HG03060 (cell line): ENCODE measurements around the gene WWTR1.

ENCODE experiments used
- ATAC-seq: cut with Tn5 transposase; IDR thresholded peaks from one replicate; pipeline ENCODE4 v1.9.1; 2021; ENCODE audit warnings: low read depth, moderate number of reproducible peaks; ENCODE audit not compliant: unreplicated experiment

The WWTR1 gene

DNA sequence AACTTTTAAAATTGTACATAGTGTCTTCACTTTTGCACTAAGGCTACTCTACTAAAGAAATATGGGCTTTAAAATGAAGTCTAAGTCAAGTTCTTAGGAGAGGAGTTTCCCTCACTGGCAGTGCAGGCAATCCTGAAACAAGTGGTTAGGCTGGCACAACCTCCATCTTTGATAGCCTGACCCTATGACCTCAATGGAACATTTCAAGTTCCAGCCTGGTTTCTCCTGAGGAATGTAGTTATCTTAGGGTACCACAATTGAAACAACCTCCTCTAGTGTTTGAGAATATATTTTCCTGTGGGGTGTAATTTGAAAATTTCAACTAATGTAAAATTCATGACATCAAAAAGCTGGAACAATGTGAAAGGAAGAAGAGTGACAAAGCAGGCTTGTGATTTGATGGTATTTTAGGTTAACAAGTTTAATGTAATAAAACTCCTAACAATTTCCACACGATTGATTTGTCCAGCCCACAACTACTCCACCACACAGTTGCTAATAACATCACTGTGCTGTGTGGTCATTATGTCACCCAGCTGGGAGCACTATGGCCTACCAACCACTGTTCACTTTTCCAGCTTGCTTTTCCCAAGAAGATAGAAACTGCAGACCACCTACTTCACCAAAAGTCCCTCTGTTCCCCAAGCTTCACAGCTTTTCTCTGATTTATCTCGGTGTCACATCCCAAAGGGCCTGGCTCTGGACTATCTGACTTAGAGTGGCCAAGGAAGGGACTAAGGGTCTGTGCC, 1.8 kb downstream of the WWTR1 start:
- no peak for ATAC-seq

DNA sequence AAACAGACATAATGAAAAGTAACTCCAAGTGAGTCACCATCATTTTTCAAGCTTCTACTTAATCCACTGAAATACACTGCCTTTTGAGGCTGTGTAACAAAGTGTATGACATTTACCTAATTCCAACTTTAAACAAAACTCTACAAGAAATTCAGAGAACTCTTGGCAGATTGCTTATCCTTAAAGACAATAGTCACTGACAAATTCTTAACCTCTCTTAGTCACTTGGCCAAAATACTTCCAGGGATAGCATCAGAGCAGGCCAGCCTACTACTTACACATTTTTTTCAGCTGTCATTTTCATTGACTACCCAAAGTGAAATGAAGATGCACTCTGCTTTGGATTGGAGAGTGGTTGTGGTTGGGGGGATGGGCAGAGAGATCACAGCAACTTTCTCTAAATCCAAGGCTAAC, 3.6 kb downstream of the WWTR1 start:
- ATAC-seq, result no peak

DNA sequence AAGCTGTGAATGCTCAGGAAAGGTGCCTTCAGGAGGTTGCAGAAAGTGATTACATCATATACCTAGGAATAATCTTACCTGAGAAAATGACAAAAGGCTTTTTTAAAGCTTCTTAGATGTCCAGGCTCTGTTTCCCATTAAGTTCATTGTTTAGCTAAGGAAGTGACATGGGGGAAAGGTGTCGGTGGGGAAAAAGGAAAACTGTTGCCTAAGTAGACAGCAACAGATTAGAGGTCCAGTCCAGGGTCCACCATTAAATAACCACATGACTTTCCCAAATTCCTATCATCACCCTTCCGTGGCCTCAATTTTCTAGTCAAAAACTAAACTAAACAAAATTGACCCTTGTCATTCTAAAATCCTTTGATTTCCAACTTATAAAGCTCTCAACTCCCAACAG, 4.3 kb downstream of the WWTR1 start:
- no peak for ATAC-seq

DNA sequence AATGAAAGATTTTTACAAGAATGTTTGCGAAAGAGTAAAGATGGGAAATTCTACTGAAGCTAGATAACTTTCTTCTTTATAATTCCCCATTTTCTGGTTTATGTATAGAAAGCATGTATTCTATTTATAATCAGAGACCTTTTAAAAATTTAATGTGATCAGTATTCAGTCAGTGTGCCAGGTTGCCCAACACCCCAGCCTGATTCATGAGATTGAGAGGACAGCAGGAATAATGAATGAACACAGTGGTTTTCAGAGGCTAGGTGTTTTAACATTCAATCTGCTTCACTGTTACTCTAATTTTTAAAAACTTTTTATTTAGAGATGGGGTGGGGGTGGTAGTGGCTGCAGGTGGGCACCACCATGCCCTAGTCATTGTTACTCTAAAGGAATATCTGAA, 4.7 kb downstream of the WWTR1 start:
- ATAC-seq, result no peak

DNA sequence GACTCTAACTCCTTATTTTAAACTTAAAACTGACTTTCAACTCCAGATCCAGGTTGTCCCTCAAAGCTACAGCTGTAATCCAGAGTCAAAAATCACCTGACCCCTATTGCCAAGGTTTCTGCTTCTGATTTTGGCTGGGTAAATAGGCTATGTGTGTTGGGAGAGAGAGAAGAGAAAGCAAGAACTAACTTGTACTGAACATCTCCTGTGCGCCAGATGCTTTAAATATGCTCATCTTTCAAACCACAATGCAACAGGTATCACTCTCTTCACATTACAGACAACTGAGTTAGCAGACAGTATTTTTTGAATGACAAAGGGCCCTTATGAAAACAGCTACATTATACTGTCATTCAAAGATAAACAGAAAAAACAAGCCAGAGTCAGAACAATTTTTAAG, 7.0 kb downstream of the WWTR1 start:
- no peak for ATAC-seq

DNA sequence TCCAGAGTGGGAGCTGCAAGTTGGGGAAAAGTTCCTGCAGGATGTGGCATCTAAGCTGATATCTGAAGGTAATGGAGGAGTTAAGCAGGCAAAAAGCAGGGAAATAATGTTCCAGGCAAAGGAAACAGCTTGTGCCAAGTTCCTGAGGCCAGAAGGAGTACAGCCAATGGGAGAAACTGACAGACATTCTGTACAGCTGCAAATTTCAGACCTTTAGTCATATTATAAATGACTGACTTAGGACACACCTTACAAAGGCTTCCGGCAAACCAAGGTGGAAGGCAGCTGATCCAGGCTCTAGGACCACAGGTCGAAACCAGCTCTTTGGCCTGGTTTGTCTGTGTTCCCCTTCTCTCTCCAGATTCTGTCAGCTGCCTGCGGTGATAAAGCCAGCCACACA, 9.3 kb downstream of the WWTR1 start:
- ATAC-seq, result no peak

DNA sequence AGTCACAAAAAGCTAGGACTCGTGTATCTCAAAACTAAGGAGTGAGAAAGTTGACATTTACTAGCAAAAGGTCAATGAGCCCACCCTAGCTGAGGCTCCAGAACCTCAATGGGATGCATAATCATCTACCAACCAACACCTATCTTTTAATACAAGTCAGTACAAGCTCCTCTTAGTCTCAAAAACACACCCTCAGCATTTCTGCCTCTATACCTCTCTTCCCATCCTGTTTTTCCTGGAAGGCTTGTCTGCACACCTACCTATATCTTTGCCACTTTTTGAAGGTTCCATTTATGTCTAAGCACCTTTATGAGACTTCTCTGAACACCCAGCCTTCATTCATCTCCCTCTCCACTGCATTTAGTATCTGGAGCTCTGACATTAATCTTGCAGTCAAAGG, 10.0 kb downstream of the WWTR1 start:
- ATAC-seq, result no peak

DNA sequence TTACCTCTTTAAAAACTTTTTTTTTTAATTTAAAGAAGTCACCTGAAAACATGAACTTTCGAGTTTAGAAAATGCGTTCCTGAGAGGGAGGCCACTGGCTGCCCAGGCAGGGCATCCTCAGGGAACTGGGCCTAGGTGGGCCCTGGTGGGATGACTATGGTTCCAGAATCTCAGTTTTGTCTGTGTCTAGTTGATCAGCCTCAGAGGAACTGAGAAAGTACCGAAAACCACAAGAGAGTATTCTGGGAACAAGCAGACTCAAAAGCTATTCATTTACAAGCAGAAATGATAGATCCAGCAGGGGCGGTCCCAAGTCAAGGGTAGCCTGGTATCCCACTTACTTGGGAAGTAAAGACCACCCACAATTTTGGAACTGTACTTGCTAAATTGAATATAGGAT, 10.5 kb downstream of the WWTR1 start:
- no peak for ATAC-seq

DNA sequence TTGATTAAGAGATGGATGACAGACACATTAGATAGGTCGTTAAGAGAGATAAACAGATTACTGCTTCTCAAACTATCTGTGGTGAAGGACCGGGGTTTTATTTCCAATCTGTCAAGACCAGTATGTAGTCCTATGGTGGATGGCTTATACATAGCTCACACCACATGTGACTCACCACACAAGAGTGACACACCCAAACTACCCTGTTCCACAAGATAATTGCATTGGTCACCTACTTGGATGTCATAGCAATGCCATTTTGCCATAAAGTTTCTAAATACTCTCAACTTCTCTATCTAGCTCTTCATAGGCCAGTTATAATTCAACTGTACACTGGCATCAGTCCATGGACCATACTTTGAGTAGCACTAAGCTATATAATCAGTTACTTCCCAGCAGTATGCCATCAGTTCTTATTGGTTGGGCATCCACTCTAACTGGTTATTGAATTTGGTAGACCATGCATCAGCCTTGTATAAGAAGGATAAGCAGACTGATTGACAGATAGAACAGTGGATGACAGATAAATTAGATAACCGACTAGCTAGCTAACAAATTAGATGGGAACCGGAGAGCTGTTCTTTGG, 11.6 kb downstream of the WWTR1 start:
- no peak for ATAC-seq

DNA sequence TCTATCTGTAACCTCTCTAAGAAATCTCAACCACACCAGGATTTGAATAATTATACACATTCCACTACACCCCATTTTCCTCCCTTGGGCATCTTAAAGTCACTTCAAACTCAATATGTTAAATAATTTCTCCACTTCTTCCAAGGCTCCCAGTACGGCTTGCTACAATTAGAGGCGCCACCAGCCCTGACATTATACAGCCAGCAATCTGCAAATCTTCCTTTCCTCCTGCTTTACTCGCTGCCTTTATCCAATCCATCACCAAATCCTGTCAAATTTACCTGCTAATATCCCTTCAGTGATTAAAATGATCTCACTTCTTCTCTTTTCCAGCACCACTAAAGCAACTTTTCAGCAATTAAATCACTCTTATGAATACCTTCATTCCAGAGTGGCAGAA, 13.9 kb downstream of the WWTR1 start:
- no peak for ATAC-seq

DNA sequence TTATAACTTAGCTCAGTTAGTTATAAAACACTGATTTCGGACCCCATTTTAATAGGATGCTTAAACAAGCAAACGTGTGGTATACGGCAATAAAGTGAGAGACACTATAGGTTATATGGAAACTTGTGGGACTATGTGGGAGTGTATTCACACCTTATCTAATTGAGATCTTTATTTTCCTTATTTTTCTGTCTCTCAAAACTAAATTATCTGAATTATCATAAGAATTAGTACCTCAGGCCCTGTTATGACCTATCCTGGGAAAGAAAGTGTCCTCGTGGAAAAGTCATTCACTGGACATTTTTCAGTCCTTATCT, 14.4 kb downstream of the WWTR1 start:
- no peak for ATAC-seq

DNA sequence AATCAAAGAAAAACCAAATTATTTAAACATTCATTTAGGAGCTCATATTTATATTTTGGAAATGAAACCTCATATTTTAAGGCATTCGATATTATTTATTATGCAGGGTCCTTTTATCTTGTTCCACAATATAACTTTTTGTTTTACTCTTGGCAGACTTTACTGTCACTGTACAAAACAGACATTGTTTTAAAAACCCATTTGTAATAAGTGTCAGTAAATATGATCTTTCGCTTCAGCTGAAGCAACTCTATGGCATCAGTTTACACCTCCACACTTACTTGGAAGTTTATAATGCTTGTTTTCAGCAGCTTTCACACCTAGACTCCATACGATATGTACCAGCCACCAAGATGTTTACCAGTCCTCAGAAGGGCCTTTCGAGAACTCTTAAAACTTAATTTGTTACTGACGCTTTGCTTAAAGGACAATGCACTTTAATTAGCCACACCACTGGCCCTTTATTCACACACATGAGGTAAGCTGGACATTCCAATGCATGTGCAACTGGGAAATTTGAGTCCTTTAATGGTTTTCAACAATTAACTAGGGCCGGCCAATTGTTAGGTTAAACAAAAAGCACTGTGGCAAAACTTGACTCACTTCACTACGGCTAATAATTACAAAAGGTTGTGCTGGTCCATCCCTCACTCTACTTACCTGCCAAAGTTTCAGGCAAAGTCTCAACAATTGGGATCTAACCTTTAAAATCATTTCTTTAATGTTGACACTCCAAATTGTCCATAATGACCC, 16.7 kb downstream of the WWTR1 start:
- ATAC-seq, result no peak

DNA sequence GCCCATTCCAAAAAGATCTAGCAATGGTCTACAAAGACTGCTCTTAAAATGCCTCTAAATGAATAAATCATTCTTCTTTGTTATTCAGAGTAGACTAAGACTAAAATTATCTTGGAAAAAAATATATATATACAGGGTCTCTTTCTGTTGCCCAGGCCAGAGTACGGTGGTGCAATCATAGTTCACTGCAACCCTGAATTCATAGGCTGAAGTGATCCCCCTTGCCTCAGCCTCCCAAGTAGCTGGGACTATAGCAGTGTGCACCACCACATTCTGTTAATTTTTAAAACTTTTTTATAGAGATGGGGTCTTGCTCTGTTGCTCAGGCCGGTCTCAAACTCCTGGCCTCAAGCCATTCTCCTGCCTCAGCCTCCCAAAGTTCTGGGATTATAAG, 18.7 kb downstream of the WWTR1 start:
- ATAC-seq, result no peak

DNA sequence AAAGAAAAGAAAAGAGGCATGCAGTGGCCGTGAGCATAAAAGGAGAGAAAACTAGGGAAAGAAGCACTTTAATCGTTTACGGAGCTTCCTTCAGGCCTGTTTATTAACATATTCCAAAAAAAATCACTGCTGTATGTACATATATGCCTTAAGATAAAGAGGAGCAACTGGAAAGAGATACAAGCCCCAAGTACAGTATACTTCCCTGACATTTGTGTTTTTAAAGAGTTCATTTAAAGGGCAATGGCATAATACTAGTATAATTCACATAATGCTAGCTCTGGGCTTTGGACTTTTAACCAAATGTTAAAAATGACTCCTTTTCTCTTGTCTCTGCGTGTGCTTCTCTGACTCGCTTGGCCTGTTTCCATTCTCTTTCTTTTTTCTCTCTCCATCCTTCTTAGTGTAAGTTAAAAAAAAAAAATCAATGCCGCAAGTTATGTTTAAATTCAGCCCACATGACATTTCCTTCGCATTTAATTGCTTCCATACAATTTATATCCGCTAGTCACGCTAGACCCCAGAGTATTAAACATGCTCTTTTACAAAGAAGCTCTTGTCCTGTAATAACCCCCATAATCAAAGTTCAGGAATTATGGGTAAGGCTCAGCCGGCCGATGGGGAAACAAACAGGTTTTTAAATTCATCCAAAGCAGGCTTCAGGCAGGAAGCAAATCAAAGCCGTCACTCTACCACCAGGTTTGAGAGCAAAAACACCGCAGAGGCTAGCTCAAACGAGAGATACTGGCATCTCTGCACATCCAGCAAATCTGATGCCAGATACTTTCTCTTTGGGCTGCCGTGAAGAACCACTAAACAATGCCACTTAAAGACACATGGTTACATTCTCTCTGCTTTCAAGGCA, 19.4 kb downstream of the WWTR1 start:
- no peak for ATAC-seq

DNA sequence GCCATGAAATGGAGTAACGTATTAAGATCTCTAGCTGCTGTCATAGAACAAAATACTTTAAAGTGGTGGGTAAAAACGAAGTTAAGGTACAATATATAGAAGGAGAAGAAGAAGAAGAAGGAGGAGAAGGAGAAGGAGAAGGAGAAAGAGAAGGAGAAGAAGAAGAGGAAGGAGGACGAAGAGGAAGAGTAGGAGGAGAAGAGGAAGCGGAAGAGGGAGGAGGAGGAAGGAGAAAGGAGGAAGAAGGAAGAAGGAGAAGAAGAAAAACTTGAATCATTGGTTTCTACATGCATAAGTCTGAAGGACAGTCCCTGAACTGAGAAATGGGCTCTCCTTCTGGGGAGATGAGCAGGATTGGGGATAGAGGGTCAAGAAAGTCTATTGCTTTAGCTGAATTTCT, 22.4 kb downstream of the WWTR1 start:
- ATAC-seq, result no peak

DNA sequence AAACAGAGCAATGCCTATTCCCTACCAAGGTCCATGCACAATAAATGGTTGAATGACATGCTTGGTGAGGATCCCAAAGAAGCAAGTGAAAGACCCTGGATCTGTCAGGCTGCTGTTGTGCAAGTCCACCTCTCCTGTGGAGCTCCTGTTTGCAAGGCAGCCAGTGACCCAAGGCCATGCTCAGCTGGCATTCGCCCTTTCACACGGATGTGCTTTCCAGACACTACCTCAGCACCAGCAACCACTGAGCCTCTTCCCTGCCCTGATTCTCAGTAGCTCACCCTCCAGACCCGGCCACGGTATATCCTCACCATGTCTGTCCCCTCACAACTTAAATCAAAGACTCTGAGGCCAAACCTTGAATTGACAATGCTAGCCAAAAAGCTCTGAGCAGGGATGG, 23.3 kb downstream of the WWTR1 start:
- no peak for ATAC-seq

DNA sequence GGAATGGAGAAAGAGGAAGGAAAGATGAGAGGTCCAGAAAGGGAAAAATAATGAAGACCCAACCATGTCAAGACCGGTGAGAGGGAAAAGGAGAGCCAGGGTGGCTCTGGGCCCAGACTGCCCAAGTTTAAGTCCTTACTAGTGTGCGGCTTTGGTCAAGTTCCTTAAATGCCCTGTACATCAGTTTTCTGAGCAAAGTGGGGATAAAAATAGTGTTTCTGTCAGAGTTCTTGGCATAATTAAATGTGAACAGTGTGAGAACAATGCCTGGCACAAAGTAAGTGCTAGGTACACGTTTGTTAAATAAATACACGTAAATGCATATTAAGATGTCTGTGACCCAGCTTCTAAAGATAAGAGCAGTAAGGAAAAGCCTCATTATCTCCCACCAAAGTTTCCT, 23.8 kb downstream of the WWTR1 start:
- ATAC-seq, result no peak

DNA sequence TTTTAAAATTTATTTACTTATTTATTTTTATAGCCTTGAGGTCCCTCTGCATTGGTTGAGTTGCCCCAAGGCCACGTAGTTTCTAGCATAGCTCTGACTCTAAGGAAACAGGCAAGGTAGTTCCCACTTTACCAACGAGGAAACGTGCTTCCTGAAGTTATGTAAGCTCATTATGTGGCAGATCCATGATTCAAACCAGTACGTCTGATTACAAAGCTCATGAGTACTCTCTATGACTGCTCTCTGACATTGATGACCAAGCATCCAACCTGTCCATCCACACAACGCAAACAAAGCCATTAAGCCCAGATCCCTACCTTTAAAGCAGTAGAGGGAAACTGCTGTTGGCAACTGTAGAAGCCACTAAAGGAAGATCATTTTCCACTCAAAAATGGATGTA, 25.6 kb downstream of the WWTR1 start:
- no peak for ATAC-seq

DNA sequence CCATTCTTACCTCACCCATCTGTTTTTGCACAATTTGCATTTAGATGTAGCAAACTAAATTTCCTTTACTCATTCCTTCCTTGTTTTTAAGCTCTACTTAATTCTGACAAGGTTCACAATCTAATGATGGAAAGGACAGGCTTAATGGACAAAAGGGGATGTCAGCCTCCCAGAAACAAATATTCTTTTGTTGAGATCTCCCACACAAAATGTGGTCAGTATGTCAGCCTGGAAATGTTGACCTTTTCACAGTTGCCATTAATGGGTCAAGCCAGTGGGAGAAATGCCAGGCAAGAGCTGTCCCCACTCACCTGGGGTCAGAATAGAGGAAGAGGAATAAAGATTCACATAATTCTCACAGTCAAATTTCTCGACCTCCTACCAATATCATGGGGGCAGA, 27.0 kb downstream of the WWTR1 start:
- ATAC-seq, result no peak

DNA sequence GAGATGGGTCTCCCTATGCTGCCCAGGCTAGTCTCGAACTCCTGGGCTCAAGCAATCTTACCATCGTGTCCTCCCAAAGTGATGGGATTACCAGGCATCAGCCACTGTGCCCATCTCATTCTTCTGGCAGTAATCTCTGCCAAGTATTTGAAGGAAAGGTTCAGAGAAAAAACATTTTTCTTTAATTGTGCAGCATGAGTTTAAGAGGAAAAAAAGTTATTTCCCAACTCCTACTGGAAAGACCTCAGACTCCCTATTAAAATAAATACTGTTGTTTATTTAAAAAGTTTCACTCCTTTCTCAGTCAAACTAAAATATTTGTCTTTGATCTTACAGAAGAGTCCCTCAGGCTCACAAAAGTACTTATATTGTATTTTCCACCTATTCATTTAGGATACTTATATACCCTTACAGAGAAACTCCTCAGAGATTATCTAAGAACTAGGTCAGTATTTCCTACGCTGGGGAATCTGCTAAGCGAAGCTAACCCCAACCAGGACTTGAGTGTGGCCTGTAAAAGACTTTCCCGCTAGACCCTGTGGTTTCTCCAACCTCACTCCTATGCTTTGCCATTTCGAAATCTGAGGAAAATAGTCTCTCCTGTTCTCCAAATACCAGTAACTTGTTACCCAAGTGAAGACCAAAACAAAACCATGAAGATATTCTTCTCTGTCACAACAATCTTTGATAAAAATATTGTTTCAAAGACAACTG, 28.7 kb downstream of the WWTR1 start:
- ATAC-seq, result no peak

DNA sequence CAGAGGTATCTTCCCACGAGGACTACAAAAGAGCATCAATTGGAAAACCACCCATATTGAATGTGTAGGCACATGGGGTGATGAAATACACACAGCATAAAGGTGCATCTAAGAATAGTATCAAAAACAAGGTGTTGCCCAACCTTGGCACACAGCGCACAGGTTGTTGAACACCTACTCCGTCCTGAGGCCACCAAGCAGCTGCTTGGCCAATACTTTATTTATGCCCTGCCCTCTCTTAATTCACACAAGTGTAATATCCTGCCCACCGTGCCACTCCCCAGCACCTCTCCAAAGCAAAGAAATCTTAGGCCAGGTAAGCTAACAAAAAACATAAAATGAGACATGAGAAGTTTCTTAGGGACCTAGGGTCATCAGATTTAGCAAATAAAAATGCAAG, 31.2 kb downstream of the WWTR1 start:
- ATAC-seq, result no peak
